Activated CD4-positive, alpha-beta T cell treated with anti-CD3 and anti-CD28 coated beads, Interleukin-2, amount 50 U/mL, for 4 hours (primary cell): Measurements from ENCODE around the gene ASCC2.

Experiments used
- DNase-seq, 2 experiments: peaks; one replicate each; pipeline ENCODE4 v3.0.0-alpha.2; 2020

ASCC2 gene

GRCh38 chr22:29816539-29816938, 21.5 kb downstream of the ASCC2 start:
- no peak for DNase-seq

GRCh38 chr22:29816128-29816527, 21.9 kb downstream of the ASCC2 start:
- no peak for DNase-seq

GRCh38 chr22:29815580-29815979, 22.5 kb downstream of the ASCC2 start:
- DNase-seq: no peak

- DNase-seq: no peak
These were observed 24.1 kb downstream of the ASCC2 start for GRCh38 chr22:29814003-29814402.

- no peak for DNase-seq
These were observed 24.5 kb downstream of the ASCC2 start for GRCh38 chr22:29813563-29813962.

- DNase-seq: no peak
These were observed 24.9 kb downstream of the ASCC2 start for GRCh38 chr22:29813126-29813525.

GRCh38 chr22:29811377-29811776, 26.7 kb downstream of the ASCC2 start:
- DNase-seq: no peak

- no peak for DNase-seq
These were observed 27.9 kb downstream of the ASCC2 start for GRCh38 chr22:29810216-29810615.

GRCh38 chr22:29806196-29806595, 31.9 kb downstream of the ASCC2 start:
- DNase-seq: no peak

- DNase-seq: no peak
These were observed 33.1 kb downstream of the ASCC2 start for GRCh38 chr22:29804985-29805384.

GRCh38 chr22:29803190-29803589, 34.9 kb downstream of the ASCC2 start:
- no peak for DNase-seq

GRCh38 chr22:29801796-29802195, 36.3 kb downstream of the ASCC2 start:
- DNase-seq: no peak

- DNase-seq: no peak
These were observed 36.9 kb downstream of the ASCC2 start for GRCh38 chr22:29801153-29801552.

GRCh38 chr22:29799217-29799680, 38.8 kb downstream of the ASCC2 start:
- no peak for DNase-seq

GRCh38 chr22:29798801-29799200, 39.3 kb downstream of the ASCC2 start:
- no peak for DNase-seq

GRCh38 chr22:29798318-29798717, 39.8 kb downstream of the ASCC2 start:
- DNase-seq: no peak

- DNase-seq: no peak
These were observed 40.7 kb downstream of the ASCC2 start for GRCh38 chr22:29797351-29797750.

GRCh38 chr22:29795663-29796062, 42.4 kb downstream of the ASCC2 start:
- DNase-seq: no peak

GRCh38 chr22:29793396-29793795, 44.7 kb downstream of the ASCC2 start:
- DNase-seq: no peak

- no peak for DNase-seq
These were observed 48.0 kb downstream of the ASCC2 start for GRCh38 chr22:29790061-29790460.

GRCh38 chr22:29788339-29789279, 49.5 kb downstream of the ASCC2 start:
- no peak for DNase-seq

- DNase-seq: no peak
These were observed 50.6 kb downstream of the ASCC2 start for GRCh38 chr22:29787371-29787980.

GRCh38 chr22:29786031-29786430, 52.0 kb downstream of the ASCC2 start:
- no peak for DNase-seq
